ENCODE data around the gene CEP290.

DNA sequence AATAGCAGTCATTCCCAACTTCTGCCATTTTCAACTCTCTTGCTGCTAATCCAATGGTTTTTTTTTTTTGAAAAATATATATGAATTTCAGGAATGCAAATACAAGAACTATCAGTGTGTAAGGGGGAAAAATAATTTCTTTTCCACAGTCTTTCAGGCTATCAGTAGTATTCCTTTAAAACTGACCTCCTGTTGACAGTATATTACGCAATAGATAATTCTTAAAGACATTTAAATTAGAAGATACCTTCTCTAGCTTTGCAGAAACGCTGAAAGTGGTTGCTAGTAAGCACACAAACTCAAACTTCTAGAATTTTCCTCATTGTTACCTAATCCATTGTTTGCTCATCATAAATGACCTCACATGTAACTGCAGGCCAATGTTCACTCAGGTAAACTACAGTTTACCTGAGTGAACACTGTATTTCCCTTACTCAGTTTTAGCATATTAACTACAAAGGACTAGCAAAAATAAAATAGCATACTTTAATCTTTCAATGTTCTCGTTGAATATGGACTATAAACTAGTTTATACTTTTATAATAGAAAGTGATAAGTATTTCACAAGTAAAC, 112.7 kb downstream of the CEP290 start, which contains the start of gene C12orf50:
- no peak for TF ChIP-seq CTCF (IDR thresholded peaks at IDR 0.05; ENCODE audit: insufficient read depth, low read length, poor library complexity, severe bottlenecking)
- TF ChIP-seq EZH2phosphoT487 (conservative IDR thresholded peaks at IDR 0.05; ENCODE audit: low read length) = no peak
